ENCODE measurements around the gene CDIPT. TPM values are rescaled to one million over a fixed set of nuclear protein-coding genes. Genes with fewer than 3 reads are reported as not detected.

CDIPT gene
- polyA plus RNA-seq, 1 donor from 2014 or later = 95.6 TPM

- no peak overlapping the region for H3K27ac ChIP-seq (ENCODE audit: low read length)
- peaks cover 6% of the 10 kb centered on the region for H3K79me2 ChIP-seq (replicated peaks; ENCODE audit: insufficient read depth, low read length)
Observed at GRCh38 chr16:29821643-29822115, 41.3 kb downstream of the CDIPT start.

More at GRCh38 chr16:29821643-29822115, 41.3 kb downstream of the CDIPT start:
- no peaks in the 10 kb centered on the region for H3K36me3 ChIP-seq (ENCODE audit: insufficient read depth, low read length)
- no peak overlapping the region for H2AFZ ChIP-seq (ENCODE audit: low read depth, low read length)
- no peaks in the 10 kb centered on the region for H3K9me2 ChIP-seq (ENCODE audit: insufficient read depth, low read length)
- TF ChIP-seq TAF1 (IDR thresholded peaks at IDR 0.05; ENCODE audit: low read depth) (no peak), EZH2 (IDR thresholded peaks at IDR 0.05; ENCODE audit: borderline replicate concordance, insufficient read depth, low read length, poor library complexity, severe bottlenecking) (no peak), EP300 (conservative IDR thresholded peaks at IDR 0.05; ENCODE audit: poor library complexity, severe bottlenecking) (no peak), REST (IDR thresholded peaks at IDR 0.05; ENCODE audit: borderline replicate concordance) (no peak), POLR2AphosphoS5 (IDR thresholded peaks at IDR 0.05) (no peak), RAD21 (conservative IDR thresholded peaks at IDR 0.05) (no peak), MXI1 (conservative IDR thresholded peaks at IDR 0.05; ENCODE audit: poor library complexity, severe bottlenecking) (no peak), SMC3 (conservative IDR thresholded peaks at IDR 0.05; ENCODE audit: poor library complexity) (no peak), CTCF (IDR thresholded peaks at IDR 0.05; ENCODE audit: poor library complexity, severe bottlenecking) (no peak)
- no peaks in the 10 kb centered on the region for H3K27me3 ChIP-seq (ENCODE audit: insufficient read depth, low read depth, low read length)
- no peaks in the 10 kb centered on the region for H4K20me1 ChIP-seq (ENCODE audit: insufficient read depth)
- H3F3A ChIP-seq (ENCODE audit: insufficient read depth, low read length, poor library complexity, severe bottlenecking) = no peaks in the 10 kb centered on the region
- no peak overlapping the region for H3K4me2 ChIP-seq (ENCODE audit: low read length)
- H3K9me3 ChIP-seq (ENCODE audit: low read length) = no peaks in the 10 kb centered on the region
- no peak overlapping the region for H3K4me3 ChIP-seq (ENCODE audit: low read length)
- H3K9ac ChIP-seq (ENCODE audit: low read length) = no peak overlapping the region
